ENCODE measurements around the gene CNOT11. TPM values are rescaled to one million over a fixed set of nuclear protein-coding genes. Genes with fewer than 3 reads are reported as not detected.

CNOT11 gene
- total and polyA plus RNA-seq, 2 of the 13 experiments (the other 11 are each of a cell fraction or from before 2014, with no cell fraction given), result 114 to 209 TPM

DNA sequence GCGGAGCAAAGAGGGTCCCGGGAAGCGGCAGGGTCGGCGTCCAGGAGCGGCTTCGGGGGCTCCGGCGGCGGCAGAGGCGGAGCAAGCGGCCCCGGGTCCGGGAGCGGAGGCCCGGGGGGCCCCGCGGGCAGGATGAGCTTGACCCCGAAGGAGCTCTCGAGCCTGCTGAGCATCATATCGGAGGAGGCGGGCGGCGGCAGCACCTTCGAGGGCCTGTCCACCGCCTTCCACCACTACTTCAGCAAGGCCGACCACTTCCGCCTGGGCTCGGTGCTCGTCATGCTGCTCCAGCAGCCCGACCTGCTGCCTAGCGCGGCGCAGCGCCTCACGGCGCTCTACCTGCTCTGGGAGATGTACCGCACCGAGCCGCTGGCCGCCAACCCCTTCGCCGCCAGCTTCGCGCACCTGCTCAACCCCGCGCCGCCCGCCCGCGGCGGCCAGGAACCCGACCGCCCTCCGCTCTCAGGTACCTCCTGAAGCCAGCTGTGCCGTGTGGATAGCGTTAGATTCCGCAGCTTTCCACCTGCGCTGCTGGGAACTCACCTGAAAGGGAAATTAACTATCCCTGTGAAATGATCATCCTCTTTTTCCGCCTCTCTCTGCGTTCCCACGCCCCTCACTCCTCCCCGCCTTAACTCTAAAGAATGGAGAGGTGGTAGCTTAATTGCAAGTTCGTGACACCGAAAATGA lies 472 bp downstream of the CNOT11 start (continued):
- TF ChIP-seq, protein P1, sequence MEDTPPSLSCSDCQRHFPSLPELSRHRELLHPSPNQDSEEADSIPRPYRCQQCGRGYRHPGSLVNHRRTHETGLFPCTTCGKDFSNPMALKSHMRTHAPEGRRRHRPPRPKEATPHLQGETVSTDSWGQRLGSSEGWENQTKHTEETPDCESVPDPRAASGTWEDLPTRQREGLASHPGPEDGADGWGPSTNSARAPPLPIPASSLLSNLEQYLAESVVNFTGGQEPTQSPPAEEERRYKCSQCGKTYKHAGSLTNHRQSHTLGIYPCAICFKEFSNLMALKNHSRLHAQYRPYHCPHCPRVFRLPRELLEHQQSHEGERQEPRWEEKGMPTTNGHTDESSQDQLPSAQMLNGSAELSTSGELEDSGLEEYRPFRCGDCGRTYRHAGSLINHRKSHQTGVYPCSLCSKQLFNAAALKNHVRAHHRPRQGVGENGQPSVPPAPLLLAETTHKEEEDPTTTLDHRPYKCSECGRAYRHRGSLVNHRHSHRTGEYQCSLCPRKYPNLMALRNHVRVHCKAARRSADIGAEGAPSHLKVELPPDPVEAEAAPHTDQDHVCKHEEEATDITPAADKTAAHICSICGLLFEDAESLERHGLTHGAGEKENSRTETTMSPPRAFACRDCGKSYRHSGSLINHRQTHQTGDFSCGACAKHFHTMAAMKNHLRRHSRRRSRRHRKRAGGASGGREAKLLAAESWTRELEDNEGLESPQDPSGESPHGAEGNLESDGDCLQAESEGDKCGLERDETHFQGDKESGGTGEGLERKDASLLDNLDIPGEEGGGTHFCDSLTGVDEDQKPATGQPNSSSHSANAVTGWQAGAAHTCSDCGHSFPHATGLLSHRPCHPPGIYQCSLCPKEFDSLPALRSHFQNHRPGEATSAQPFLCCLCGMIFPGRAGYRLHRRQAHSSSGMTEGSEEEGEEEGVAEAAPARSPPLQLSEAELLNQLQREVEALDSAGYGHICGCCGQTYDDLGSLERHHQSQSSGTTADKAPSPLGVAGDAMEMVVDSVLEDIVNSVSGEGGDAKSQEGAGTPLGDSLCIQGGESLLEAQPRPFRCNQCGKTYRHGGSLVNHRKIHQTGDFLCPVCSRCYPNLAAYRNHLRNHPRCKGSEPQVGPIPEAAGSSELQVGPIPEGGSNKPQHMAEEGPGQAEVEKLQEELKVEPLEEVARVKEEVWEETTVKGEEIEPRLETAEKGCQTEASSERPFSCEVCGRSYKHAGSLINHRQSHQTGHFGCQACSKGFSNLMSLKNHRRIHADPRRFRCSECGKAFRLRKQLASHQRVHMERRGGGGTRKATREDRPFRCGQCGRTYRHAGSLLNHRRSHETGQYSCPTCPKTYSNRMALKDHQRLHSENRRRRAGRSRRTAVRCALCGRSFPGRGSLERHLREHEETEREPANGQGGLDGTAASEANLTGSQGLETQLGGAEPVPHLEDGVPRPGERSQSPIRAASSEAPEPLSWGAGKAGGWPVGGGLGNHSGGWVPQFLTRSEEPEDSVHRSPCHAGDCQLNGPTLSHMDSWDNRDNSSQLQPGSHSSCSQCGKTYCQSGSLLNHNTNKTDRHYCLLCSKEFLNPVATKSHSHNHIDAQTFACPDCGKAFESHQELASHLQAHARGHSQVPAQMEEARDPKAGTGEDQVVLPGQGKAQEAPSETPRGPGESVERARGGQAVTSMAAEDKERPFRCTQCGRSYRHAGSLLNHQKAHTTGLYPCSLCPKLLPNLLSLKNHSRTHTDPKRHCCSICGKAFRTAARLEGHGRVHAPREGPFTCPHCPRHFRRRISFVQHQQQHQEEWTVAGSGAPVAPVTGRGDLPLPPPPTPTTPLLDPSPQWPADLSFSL (CRISPR knock-in tag; IDR thresholded peaks at IDR 0.05), result no peak
- TF ChIP-seq ETV6 (CRISPR knock-in tag; conservative IDR thresholded peaks at IDR 0.05) (peak; percentile 10; the same call in 1 of the 2 replicates), LCORL (IDR thresholded peaks at IDR 0.05) (no peak), LCORL (CRISPR knock-in tag; IDR thresholded peaks at IDR 0.05) (peak; percentile 76), FLYWCH1 (CRISPR knock-in tag; IDR thresholded peaks at IDR 0.05) (0 out of 2 replicates have a peak, but pooled peaks have one; percentile 63), NFRKB (IDR thresholded peaks at IDR 0.05) (no peak), AGO2 (optimal IDR thresholded peaks at IDR 0.05; ENCODE audit: low read depth, low read length) (peak; percentile 87), IRX3 (CRISPR knock-in tag; IDR thresholded peaks at IDR 0.05; ENCODE audit: borderline replicate concordance, low read depth) (peak; percentile 95), TOPORS (CRISPR knock-in tag; IDR thresholded peaks at IDR 0.05) (no peak), ZNF777 (CRISPR knock-in tag; IDR thresholded peaks at IDR 0.05) (0 out of 2 replicates have a peak, but pooled peaks have one; percentile 14), HNRNPLL (IDR thresholded peaks at IDR 0.05; ENCODE audit: low read depth, low read length, poor library complexity, severe bottlenecking) (no peak)
- TF ChIP-seq, protein P2, sequence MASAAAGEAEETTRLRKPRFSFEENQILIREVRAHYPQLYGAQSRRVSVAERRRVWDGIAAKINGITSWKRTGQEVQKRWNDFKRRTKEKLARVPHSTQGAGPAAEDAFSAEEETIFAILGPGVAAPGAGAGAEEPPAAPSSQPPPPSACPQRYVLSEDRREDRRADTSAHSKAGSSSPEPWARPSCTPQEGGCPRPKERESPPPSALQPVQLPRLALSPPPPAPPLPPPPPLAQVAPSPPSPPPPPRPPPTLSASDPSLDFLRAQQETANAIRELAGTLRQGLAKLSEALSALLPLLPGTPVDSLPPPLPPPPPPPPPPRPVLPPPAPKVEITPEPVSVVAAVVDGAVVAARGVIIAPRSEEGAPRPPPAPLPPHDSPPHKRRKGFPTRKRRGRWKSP (CRISPR knock-in tag; IDR thresholded peaks at IDR 0.05), result peak; percentile 84
- TF ChIP-seq, protein P3, sequence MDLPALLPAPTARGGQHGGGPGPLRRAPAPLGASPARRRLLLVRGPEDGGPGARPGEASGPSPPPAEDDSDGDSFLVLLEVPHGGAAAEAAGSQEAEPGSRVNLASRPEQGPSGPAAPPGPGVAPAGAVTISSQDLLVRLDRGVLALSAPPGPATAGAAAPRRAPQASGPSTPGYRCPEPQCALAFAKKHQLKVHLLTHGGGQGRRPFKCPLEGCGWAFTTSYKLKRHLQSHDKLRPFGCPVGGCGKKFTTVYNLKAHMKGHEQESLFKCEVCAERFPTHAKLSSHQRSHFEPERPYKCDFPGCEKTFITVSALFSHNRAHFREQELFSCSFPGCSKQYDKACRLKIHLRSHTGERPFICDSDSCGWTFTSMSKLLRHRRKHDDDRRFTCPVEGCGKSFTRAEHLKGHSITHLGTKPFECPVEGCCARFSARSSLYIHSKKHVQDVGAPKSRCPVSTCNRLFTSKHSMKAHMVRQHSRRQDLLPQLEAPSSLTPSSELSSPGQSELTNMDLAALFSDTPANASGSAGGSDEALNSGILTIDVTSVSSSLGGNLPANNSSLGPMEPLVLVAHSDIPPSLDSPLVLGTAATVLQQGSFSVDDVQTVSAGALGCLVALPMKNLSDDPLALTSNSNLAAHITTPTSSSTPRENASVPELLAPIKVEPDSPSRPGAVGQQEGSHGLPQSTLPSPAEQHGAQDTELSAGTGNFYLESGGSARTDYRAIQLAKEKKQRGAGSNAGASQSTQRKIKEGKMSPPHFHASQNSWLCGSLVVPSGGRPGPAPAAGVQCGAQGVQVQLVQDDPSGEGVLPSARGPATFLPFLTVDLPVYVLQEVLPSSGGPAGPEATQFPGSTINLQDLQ (CRISPR knock-in tag; IDR thresholded peaks at IDR 0.05), result 0 out of 2 replicates have a peak, but pooled peaks have one; percentile 48
- TF ChIP-seq, protein P4, sequence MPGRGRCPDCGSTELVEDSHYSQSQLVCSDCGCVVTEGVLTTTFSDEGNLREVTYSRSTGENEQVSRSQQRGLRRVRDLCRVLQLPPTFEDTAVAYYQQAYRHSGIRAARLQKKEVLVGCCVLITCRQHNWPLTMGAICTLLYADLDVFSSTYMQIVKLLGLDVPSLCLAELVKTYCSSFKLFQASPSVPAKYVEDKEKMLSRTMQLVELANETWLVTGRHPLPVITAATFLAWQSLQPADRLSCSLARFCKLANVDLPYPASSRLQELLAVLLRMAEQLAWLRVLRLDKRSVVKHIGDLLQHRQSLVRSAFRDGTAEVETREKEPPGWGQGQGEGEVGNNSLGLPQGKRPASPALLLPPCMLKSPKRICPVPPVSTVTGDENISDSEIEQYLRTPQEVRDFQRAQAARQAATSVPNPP (CRISPR knock-in tag; IDR thresholded peaks at IDR 0.05), result 0 out of 2 replicates have a peak, but pooled peaks have one; percentile 25

All from HepG2 (cell line).